Measurements from ENCODE around the gene MAGOH.

GRCh38 chr1:53267761-53268160, 29.4 kb upstream of the MAGOH start:
- TF ChIP-seq, protein P1, sequence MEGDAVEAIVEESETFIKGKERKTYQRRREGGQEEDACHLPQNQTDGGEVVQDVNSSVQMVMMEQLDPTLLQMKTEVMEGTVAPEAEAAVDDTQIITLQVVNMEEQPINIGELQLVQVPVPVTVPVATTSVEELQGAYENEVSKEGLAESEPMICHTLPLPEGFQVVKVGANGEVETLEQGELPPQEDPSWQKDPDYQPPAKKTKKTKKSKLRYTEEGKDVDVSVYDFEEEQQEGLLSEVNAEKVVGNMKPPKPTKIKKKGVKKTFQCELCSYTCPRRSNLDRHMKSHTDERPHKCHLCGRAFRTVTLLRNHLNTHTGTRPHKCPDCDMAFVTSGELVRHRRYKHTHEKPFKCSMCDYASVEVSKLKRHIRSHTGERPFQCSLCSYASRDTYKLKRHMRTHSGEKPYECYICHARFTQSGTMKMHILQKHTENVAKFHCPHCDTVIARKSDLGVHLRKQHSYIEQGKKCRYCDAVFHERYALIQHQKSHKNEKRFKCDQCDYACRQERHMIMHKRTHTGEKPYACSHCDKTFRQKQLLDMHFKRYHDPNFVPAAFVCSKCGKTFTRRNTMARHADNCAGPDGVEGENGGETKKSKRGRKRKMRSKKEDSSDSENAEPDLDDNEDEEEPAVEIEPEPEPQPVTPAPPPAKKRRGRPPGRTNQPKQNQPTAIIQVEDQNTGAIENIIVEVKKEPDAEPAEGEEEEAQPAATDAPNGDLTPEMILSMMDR (IDR thresholded peaks at IDR 0.05; ENCODE audit: low read depth, low read length), result no peak
- no peak for TF ChIP-seq EZH2phosphoT487 (IDR thresholded peaks at IDR 0.05; ENCODE audit: low read depth)
